K562 (cell line): ENCODE results near the gene STIM1. TPM values are rescaled to one million over a fixed set of nuclear protein-coding genes. Genes with fewer than 3 reads are reported as not detected.

Source experiments
- ATAC-seq: fragments of 200-7000 bp; cut with Tn5 transposase; 3 replicates; pipeline ENCODE4 v1.9.1; 2020; ENCODE audit warnings: moderate library complexity
- BruUV-seq: library from RNA; stranded (reverse); fragments of 400-500 nt; replicated peaks from 2 replicates; lab custom pipeline; 2021; lab: Mats Ljungman, UMichigan
- CTCF ChIA-PET: fragments of 300-600 bp; formaldehyde crosslinking; extraction: SDS; loops from one replicate; lab custom pipeline; 2021; ENCODE audit warnings: low intra/inter-chr PET ratio; lab: Yijun Ruan, JAX
- POLR2A ChIA-PET: fragments of 300-600, 350-650 bp; sonication (Branson Sonifier 250); formaldehyde crosslinking; extraction: SDS; loops from one replicate; lab custom pipeline; 2021; ENCODE audit warnings: antibody characterized with exemption, inconsistent platforms; lab: Yijun Ruan, JAX
- DNase-seq, 4 experiments: peaks; one replicate each; pipeline versions ENCODE4 v3.0.0 to v3.0.0-alpha.2; 2011 to 2018; ENCODE audit warnings: low spot score in 3 of 4, mixed read lengths in 3 of 4; ENCODE audit errors: extremely low read depth in 1 of 4
- FAIRE-seq: peaks from 2 replicates; lab custom pipeline; 2011; peaks lifted over from hg19 to GRCh38; lab: Jason Lieb, UNC
- H2AFZ ChIP-seq: 2 replicates; pipeline ENCODE4 v1.6.0; 2011; ENCODE audit warnings: low read depth, low read length, control low read depth, inconsistent platforms
- H3K27ac ChIP-seq: fragments of 200-600 bp; 3 replicates; pipeline ENCODE4 v1.8.0; 2011; ENCODE audit warnings: low read depth, mild to moderate bottlenecking, control low read depth, inconsistent platforms, low read length, moderate library complexity, mixed read lengths; ENCODE audit errors: extremely low read depth
- H3K27me3 ChIP-seq, 2 experiments: fragments of 300-600 bp in 1 of 2; 2 replicates in 1 of 2; 3 replicates in 1 of 2; pipeline versions ENCODE4 v1.6.0 to v1.8.0; 2011; ENCODE audit warnings: inconsistent platforms in 2 of 2, low read length in 2 of 2, mild to moderate bottlenecking in 1 of 2, mixed read lengths in 1 of 2, moderate library complexity in 1 of 2; ENCODE audit not compliant: control insufficient read depth in 2 of 2, insufficient read depth in 2 of 2
- H3K36me3 ChIP-seq: fragments of 300-600 bp; 3 replicates; pipeline ENCODE4 v1.8.0; 2011; ENCODE audit warnings: mild to moderate bottlenecking, low read length, inconsistent platforms; ENCODE audit not compliant: control insufficient read depth, insufficient read depth
- H3K4me1 ChIP-seq, 2 experiments: fragments of 200-600 bp in 1 of 2; replicated peaks in 1 of 2; 2 replicates in 1 of 2; 3 replicates in 1 of 2; pipeline versions ENCODE4 v1.5.1 to v1.8.0; 2011; ENCODE audit warnings: inconsistent platforms in 2 of 2, low read length in 2 of 2, mild to moderate bottlenecking in 1 of 2, mixed read lengths in 1 of 2, moderate library complexity in 1 of 2; ENCODE audit not compliant: control insufficient read depth in 2 of 2, insufficient read depth in 2 of 2
- H3K4me2 ChIP-seq: 2 replicates; pipeline ENCODE4 v1.6.1; 2011; ENCODE audit warnings: low read length, control low read depth, inconsistent platforms, mixed read lengths; ENCODE audit not compliant: insufficient read depth
- H3K4me3 ChIP-seq: fragments of 200-600 bp; sonication (generic), shearing (Covaris generic); 2 replicates; pipeline ENCODE4 v1.5.1; 2016; ENCODE audit warnings: control low read depth, inconsistent platforms
- H3K79me2 ChIP-seq: fragments of 200-600 bp; 3 replicates; pipeline ENCODE4 v1.8.0; 2011; ENCODE audit warnings: low read length, inconsistent platforms; ENCODE audit not compliant: control insufficient read depth, insufficient read depth
- H3K9ac ChIP-seq, 2 experiments: 2 replicates each; pipeline versions ENCODE4 v1.6.0 to v1.6.1; 2011; ENCODE audit warnings: low read depth in 2 of 2, low read length in 2 of 2, control low read depth in 1 of 2, inconsistent platforms in 1 of 2, mild to moderate bottlenecking in 1 of 2, mixed read lengths in 1 of 2; ENCODE audit not compliant: insufficient read depth in 1 of 2
- H3K9me1 ChIP-seq: one replicate; pipeline ENCODE4 v1.6.0; 2011; ENCODE audit warnings: inconsistent platforms, mild to moderate bottlenecking, low read length, moderate library complexity; ENCODE audit not compliant: control insufficient read depth, insufficient read depth
- H3K9me3 ChIP-seq: replicated peaks from 2 replicates; pipeline ENCODE4 v1.5.1; 2011; ENCODE audit warnings: low read depth, low read length, inconsistent platforms; ENCODE audit not compliant: control insufficient read depth, insufficient read depth
- H4K20me1 ChIP-seq: replicated peaks from 2 replicates; pipeline ENCODE4 v1.6.1; 2011; ENCODE audit warnings: low read length, inconsistent platforms, mixed read lengths; ENCODE audit not compliant: control insufficient read depth, insufficient read depth
- CCAR2 ChIP-seq: fragments of 200-400 bp; formaldehyde crosslinking; IDR thresholded peaks from 2 replicates; pipeline ENCODE4 v1.6.1; 2017; ENCODE audit warnings: mild to moderate bottlenecking, low read depth, low read length
- ZBTB1 ChIP-seq: sonication (generic); formaldehyde crosslinking; IDR thresholded peaks from 2 replicates; pipeline ENCODE4 v1.8.1; 2023; ENCODE audit warnings: missing genetic modification reagents, low read depth, mild to moderate bottlenecking, borderline replicate concordance
- ZNF143 ChIP-seq: sonication (generic); formaldehyde crosslinking; IDR thresholded peaks from 2 replicates; pipeline ENCODE4 v1.9.0; 2022; ENCODE audit warnings: mild to moderate bottlenecking, missing genetic modification reagents
- ZNF316 ChIP-seq: fragments of 450-650 bp; IDR thresholded peaks from 2 replicates; pipeline ENCODE4 v1.6.1; 2016
- WGBS: fragments of 100-300 bp; shearing (Covaris generic); methylation state at CpG from one replicate; pipeline ENCODE4 v1.1.6; 2016; ENCODE audit warnings: low coverage, mixed read lengths; ENCODE audit not compliant: insufficient coverage; ENCODE audit errors: missing lambda C conversion rate; 5-methylcytosine and 5-hydroxymethylcytosine counted together
- in situ Hi-C: fragments of 300-500 bp; cut with MboI; formaldehyde crosslinking; loops from 4 replicates; pipeline ENCODE4 v1.15.0; 2018; ENCODE audit warnings: inconsistent platforms, mixed read lengths
- intact Hi-C: fragments of 100-400 bp; cut with micrococcal nuclease; formaldehyde crosslinking; loops from 2 replicates; pipeline ENCODE4 v1.14.2; 2022
- polyA plus RNA-seq, 8 experiments: library from polyadenylated mRNA; depleted of rRNA in 4 of 8; stranded (reverse) in 5 of 8; unstranded in 3 of 8; fragments of >200 nt; fragmentation: Nextera tagmentation in 2 of 8; fragmentation: Illumina TruSeq in 1 of 8; extraction: Ambion mirVana in 2 of 8; extraction: Trizol in 1 of 8; gene quantifications; 2 replicates each; pipeline versions ENCODE4 v1.2.1 to v1.2.3, GENCODE V29; 2011 to 2014; ENCODE audit warnings: inconsistent platforms in 1 of 8, missing spikeins in 1 of 8
- total RNA-seq, 7 experiments: library from RNA; depleted of rRNA in 6 of 7; stranded (reverse); fragments of >200 nt in 6 of 7; fragmentation: Illumina TruSeq in 2 of 7; extraction: Trizol in 2 of 7; gene quantifications; 2 replicates each; pipeline versions ENCODE4 v1.2.1 to v1.2.3, GENCODE V29; 2011 to 2021; ENCODE audit warnings: low replicate concordance in 1 of 7
- TF ChIP-seq, protein P1 (sequence below): sonication (generic); formaldehyde crosslinking; IDR thresholded peaks from 2 replicates; pipeline ENCODE4 v1.8.1; 2023; ENCODE audit warnings: mild to moderate bottlenecking, missing genetic modification reagents
- TF ChIP-seq, protein P2 (sequence below): IDR thresholded peaks from 2 replicates; pipeline ENCODE4 v1.6.1; 2014; ENCODE audit warnings: antibody characterized with exemption
- TF ChIP-seq, protein P3 (sequence below): fragments of 450-650 bp; formaldehyde crosslinking; IDR thresholded peaks from 2 replicates; pipeline ENCODE4 v1.4.0; 2020; ENCODE audit warnings: mild to moderate bottlenecking, moderate library complexity

Gene STIM1
- total and polyA plus RNA-seq, 9 of the 15 experiments (the other 6 are each of a cell fraction or from before 2014, with no cell fraction given) = 7.7 to 50.5 (median 22.5) TPM

DNA sequence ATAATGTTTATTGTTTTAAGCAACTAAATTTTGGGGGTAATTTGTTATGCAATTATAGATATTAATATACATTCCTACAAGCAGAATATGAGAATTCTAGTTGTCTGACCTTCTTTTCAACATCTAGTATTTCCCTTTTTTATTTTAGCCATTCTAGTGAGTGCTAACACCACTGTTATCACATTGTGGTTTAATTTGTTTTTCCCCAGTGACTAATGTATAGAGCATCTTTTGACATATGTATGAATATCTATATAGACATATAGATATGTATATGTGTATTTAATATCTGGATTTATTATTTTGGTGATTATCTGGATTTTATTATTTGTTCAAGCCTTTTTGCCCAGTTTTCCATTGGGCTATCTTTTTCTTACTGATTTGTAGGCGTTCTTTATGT is 66.6 kb downstream of the STIM1 start:
- no peaks in the 10 kb centered on the region for H3K27me3 ChIP-seq
- in situ Hi-C loops (no loop called here), intact Hi-C loops (no loop called here)
- no peak overlapping the region for H2AFZ ChIP-seq
- H3K4me3 ChIP-seq = no peak overlapping the region
- FAIRE-seq (no peak), DNase-seq (no peak), ATAC-seq (no peak)
- no peaks in the 10 kb centered on the region for H3K9me3 ChIP-seq
- CTCF ChIA-PET = no interaction called here
- no TSS peak for BruUV-seq
- no peaks in the 10 kb centered on the region for H3K9me1 ChIP-seq
- H3K79me2 ChIP-seq = peaks cover 21% of the 10 kb centered on the region; the same call in 2 of the 3 replicates
- no peak overlapping the region for H3K9ac ChIP-seq
- peak overlapping the region; percentile 28; the same call in 1 of the 3 replicates for H3K27ac ChIP-seq
- no peak overlapping the region for H3K4me2 ChIP-seq
- 0 out of 3 replicates have a peak, but pooled peaks cover 2% of the 10 kb centered on the region for H3K36me3 ChIP-seq
- WGBS = 94% methylated on average over 1 of the region's 1 CpG
- H4K20me1 ChIP-seq = no peaks in the 10 kb centered on the region; the same call in 1 of the 2 replicates
- H3K4me1 ChIP-seq = peaks cover 0 to 9% of the 10 kb centered on the region in 2 experiments; a peak in 1 of 5 replicates
- TF ChIP-seq CCAR2 (no peak), ZNF143 (CRISPR knock-in tag) (no peak), ZBTB1 (CRISPR knock-in tag) (no peak)
- POLR2A ChIA-PET = no interaction called here

DNA sequence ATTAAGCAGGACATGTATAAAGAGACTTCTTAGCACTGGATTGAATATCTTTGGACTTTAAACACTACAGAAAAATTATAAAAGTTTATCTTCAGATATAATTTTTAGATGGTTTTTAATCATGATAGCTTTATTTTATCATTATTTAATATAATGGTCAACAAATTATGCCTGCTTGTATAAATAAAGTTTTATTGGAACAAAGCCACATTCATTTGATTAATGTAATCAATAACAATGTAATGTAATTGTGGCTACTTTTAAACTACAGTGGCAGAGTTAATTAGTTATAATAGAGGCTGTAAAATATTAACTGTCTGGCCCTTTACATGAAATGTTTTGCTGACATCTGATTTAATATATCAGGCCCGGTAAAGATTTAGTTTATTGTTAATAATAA is 70.0 kb downstream of the STIM1 start:
- BruUV-seq = no TSS peak
- Histone ChIP-seq H3K27ac (no peak overlapping the region), H3K9ac (no peak overlapping the region), H2AFZ (no peak overlapping the region), H3K4me1 (peaks cover 0 to 12% of the 10 kb centered on the region in 2 experiments; a peak in 2 of 5 replicates), H3K79me2 (peaks cover 33% of the 10 kb centered on the region), H3K4me2 (no peak overlapping the region), H3K9me1 (peaks cover 2% of the 10 kb centered on the region), H3K4me3 (no peak overlapping the region), H3K36me3 (peaks cover 5% of the 10 kb centered on the region; the same call in 2 of the 3 replicates), H4K20me1 (0 out of 2 replicates have a peak, but pooled peaks cover 12% of the 10 kb centered on the region), H3K9me3 (no peaks in the 10 kb centered on the region), H3K27me3 (no peaks in the 10 kb centered on the region)
- POLR2A ChIA-PET = interaction anchor here (0.6 to 1.5 kb wide), 3 partner anchors 11 to 58 kb away, joined by 3 read pairs; no protein-coding TSS in a partner anchor
- 56% methylated on average over 1 of the region's 1 CpG for WGBS
- CTCF ChIA-PET = no interaction called here
- in situ Hi-C loops = no loop called here
- DNase-seq (no peak), FAIRE-seq (no peak), ATAC-seq (no peak)
- intact Hi-C loops = no loop called here
- TF ChIP-seq ZNF316 = peak; percentile 24; the same call in 1 of the 2 replicates
- TF ChIP-seq, protein P1, sequence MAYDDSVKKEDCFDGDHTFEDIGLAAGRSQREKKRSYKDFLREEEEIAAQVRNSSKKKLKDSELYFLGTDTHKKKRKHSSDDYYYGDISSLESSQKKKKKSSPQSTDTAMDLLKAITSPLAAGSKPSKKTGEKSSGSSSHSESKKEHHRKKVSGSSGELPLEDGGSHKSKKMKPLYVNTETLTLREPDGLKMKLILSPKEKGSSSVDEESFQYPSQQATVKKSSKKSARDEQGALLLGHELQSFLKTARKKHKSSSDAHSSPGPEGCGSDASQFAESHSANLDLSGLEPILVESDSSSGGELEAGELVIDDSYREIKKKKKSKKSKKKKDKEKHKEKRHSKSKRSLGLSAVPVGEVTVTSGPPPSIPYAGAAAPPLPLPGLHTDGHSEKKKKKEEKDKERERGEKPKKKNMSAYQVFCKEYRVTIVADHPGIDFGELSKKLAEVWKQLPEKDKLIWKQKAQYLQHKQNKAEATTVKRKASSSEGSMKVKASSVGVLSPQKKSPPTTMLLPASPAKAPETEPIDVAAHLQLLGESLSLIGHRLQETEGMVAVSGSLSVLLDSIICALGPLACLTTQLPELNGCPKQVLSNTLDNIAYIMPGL = no peak
- TF ChIP-seq, protein P2, sequence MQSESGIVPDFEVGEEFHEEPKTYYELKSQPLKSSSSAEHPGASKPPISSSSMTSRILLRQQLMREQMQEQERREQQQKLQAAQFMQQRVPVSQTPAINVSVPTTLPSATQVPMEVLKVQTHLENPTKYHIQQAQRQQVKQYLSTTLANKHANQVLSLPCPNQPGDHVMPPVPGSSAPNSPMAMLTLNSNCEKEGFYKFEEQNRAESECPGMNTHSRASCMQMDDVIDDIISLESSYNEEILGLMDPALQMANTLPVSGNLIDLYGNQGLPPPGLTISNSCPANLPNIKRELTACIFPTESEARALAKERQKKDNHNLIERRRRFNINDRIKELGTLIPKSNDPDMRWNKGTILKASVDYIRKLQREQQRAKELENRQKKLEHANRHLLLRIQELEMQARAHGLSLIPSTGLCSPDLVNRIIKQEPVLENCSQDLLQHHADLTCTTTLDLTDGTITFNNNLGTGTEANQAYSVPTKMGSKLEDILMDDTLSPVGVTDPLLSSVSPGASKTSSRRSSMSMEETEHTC = no peak
- TF ChIP-seq, protein P3, sequence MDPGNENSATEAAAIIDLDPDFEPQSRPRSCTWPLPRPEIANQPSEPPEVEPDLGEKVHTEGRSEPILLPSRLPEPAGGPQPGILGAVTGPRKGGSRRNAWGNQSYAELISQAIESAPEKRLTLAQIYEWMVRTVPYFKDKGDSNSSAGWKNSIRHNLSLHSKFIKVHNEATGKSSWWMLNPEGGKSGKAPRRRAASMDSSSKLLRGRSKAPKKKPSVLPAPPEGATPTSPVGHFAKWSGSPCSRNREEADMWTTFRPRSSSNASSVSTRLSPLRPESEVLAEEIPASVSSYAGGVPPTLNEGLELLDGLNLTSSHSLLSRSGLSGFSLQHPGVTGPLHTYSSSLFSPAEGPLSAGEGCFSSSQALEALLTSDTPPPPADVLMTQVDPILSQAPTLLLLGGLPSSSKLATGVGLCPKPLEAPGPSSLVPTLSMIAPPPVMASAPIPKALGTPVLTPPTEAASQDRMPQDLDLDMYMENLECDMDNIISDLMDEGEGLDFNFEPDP (CRISPR knock-in tag) = no peak
